Glutamatergic neuron (in vitro differentiated cells): Measurements from ENCODE around the gene ISM1. TPM values are rescaled to one million over a fixed set of nuclear protein-coding genes. Genes with fewer than 3 reads are reported as not detected.
A peak's percentile ranks its signal among the peaks of the same experiment; 100 is the strongest.

ENCODE experiments used
- DNase-seq: peaks from one replicate; pipeline ENCODE4 v3.0.0; 2022
- H3K27ac Mint-ChIP-seq: one replicate; pipeline ENCODE4 v1.8.0; 2020; ENCODE audit warnings: mild to moderate bottlenecking, mixed read lengths, inconsistent platforms; ENCODE audit not compliant: unreplicated experiment
- H3K27me3 Mint-ChIP-seq: one replicate; pipeline ENCODE4 v1.8.0; 2020; ENCODE audit warnings: mild to moderate bottlenecking, moderate library complexity, mixed read lengths, inconsistent platforms; ENCODE audit not compliant: unreplicated experiment
- H3K36me3 Mint-ChIP-seq: one replicate; pipeline ENCODE4 v1.8.0; 2020; ENCODE audit warnings: mild to moderate bottlenecking, mixed read lengths, inconsistent platforms; ENCODE audit not compliant: unreplicated experiment
- H3K4me1 Mint-ChIP-seq: one replicate; pipeline ENCODE4 v1.8.0; 2020; ENCODE audit warnings: mild to moderate bottlenecking, low read depth, mixed read lengths, inconsistent platforms; ENCODE audit not compliant: unreplicated experiment
- H3K4me3 Mint-ChIP-seq: one replicate; pipeline ENCODE4 v1.8.0; 2020; ENCODE audit warnings: mild to moderate bottlenecking, mixed read lengths, inconsistent platforms; ENCODE audit not compliant: unreplicated experiment
- H3K9me3 Mint-ChIP-seq: one replicate; pipeline ENCODE4 v1.8.0; 2020; ENCODE audit warnings: mild to moderate bottlenecking, moderate library complexity, mixed read lengths, inconsistent platforms; ENCODE audit not compliant: unreplicated experiment
- total RNA-seq: library from RNA; stranded (reverse); fragmentation: NEBNext Ultra II Directional; extraction: Animal tissue kit (Norgen Biotek cat#: 25700); gene quantifications from one replicate; pipeline ENCODE4 v1.2.1, GENCODE V29; 2021; ENCODE audit not compliant: unreplicated experiment
- TF ChIP-seq, protein P1 (sequence below): fragments of 200-600 bp; sonication (generic); IDR thresholded peaks from one replicate; pipeline ENCODE4 v1.5.0; 2021; ENCODE audit not compliant: partially characterized antibody, unreplicated experiment

ISM1 gene
- total RNA-seq, 1 donor from 2014 or later: 0.32 TPM

DNA sequence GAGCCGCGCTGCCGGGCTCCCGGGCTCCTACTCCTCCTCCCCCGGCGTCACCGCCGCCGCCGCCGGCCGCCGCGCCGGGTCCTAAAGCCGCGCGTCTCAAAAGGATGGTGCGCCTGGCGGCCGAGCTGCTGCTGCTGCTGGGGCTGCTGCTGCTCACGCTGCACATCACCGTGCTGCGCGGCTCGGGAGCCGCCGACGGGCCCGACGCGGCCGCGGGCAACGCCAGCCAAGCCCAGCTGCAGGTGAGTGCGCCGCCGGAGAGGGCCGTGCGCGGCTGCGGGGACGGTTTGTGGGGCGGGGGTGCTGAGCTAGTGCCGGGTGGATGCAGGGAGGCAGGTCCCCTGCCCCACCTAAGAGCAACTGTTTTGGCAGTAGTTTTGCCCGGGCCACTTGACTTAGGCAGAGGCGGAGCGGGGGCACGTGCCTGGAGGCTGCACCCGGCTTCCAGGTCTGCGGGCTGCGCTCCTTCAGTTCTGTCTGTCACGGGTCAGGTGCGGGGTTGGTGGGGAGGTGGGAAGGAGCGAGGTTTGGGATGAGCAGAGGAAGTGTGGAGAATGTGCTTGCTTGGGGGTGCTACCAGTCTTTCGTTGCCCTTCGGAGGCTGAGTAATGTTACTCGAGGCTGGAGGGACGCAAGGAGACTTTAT is 722 bp downstream of the ISM1 start:
- no peaks in the 10 kb centered on the region for H3K36me3 Mint-ChIP-seq
- H3K9me3 Mint-ChIP-seq: peaks cover 5% of the 10 kb centered on the region
- DNase-seq: peak; percentile 82
- H3K27ac Mint-ChIP-seq: no peak overlapping the region
- H3K4me3 Mint-ChIP-seq: peak overlapping the region; percentile 86
- peaks cover 2% of the 10 kb centered on the region for H3K4me1 Mint-ChIP-seq
- H3K27me3 Mint-ChIP-seq: peaks cover 15% of the 10 kb centered on the region
- TF ChIP-seq, protein P1, sequence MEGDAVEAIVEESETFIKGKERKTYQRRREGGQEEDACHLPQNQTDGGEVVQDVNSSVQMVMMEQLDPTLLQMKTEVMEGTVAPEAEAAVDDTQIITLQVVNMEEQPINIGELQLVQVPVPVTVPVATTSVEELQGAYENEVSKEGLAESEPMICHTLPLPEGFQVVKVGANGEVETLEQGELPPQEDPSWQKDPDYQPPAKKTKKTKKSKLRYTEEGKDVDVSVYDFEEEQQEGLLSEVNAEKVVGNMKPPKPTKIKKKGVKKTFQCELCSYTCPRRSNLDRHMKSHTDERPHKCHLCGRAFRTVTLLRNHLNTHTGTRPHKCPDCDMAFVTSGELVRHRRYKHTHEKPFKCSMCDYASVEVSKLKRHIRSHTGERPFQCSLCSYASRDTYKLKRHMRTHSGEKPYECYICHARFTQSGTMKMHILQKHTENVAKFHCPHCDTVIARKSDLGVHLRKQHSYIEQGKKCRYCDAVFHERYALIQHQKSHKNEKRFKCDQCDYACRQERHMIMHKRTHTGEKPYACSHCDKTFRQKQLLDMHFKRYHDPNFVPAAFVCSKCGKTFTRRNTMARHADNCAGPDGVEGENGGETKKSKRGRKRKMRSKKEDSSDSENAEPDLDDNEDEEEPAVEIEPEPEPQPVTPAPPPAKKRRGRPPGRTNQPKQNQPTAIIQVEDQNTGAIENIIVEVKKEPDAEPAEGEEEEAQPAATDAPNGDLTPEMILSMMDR: no peak

DNA sequence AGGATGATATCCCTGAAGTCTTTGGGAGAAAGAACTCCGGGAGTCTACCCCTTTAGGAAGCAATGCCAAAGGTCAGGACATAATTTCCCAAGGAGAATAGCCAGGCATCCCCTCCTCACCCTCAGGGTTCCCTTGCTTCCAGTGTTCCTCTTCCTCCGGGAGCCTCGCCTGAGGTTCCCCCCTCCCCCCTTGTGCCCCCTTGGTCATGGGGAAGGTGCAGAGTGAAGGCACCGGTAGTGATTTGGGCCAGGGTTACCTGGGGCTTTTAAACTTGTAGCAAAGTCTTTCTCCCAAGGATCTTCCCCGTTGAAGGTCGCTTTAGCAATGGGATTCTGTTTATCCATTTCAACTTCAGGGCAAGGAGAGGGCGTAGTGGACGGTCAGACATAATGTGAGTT is 1.2 kb downstream of the ISM1 start:
- H3K9me3 Mint-ChIP-seq: peaks cover 5% of the 10 kb centered on the region
- no peaks in the 10 kb centered on the region for H3K36me3 Mint-ChIP-seq
- H3K4me3 Mint-ChIP-seq: peak overlapping the region; percentile 86
- no peak for DNase-seq
- TF ChIP-seq, protein P1: no peak
- H3K27me3 Mint-ChIP-seq: peaks cover 15% of the 10 kb centered on the region
- peaks cover 2% of the 10 kb centered on the region for H3K4me1 Mint-ChIP-seq
- no peak overlapping the region for H3K27ac Mint-ChIP-seq

DNA sequence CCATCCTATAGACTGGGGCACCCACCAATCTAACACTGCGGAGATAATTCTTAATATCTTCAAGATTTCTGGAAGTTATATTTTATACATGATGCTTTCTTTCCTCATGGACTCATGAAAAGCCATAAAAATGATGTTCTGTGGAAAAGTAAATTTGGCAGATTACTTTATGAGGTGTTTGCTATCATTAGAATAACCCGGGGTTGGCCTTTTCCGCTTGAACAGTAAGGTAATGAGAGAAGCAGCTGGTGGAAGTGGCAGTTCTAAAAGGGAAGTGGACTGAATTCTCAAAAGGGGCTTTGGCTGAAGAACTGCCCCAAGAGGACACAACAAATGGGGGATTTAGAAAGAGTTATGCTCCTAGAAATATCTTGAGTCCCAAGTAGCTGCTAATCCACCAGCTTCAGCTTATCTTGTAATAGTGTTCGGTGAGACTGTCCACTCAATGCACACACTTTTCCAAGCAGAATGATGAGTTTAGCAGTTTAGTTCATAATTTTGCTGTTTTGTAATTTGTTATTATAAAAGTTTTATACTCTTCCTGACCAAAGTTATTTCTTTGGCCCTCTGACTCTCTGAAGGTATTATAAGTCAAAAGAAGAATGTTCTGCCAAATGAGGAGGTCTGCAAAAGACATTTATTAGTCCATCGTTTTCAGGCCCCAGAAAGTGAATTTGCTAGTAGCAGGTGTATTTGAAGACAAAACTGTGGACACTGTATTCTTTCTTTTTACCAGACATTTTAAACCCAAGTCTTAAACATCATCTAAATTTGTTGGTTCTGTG is 2.9 kb downstream of the ISM1 start:
- no peak overlapping the region for H3K4me3 Mint-ChIP-seq
- peaks cover 5% of the 10 kb centered on the region for H3K9me3 Mint-ChIP-seq
- TF ChIP-seq, protein P1: no peak
- peaks cover 11% of the 10 kb centered on the region for H3K27me3 Mint-ChIP-seq
- no peak for DNase-seq
- H3K27ac Mint-ChIP-seq: no peak overlapping the region
- H3K36me3 Mint-ChIP-seq: no peaks in the 10 kb centered on the region
- peaks cover 2% of the 10 kb centered on the region for H3K4me1 Mint-ChIP-seq

DNA sequence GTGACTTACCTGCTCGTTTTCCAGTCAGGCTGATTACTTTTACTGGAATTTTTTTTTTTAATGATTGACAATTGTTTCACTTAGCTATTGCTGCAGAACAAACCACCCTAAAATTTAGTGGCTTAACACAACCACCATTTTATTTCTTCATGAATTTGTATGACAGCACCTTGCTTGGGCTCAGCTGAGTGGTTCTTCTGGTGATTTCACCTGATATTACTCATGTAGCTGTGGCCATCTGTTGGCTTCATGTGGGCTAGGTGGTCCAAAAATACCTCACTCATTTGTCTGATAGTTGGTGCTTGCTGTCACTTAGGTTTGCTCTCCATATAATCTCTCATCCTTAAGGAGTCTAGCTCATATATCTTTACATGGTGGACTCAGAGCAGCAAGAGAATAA is 5.3 kb downstream of the ISM1 start:
- TF ChIP-seq, protein P1: no peak
- no peak overlapping the region for H3K4me3 Mint-ChIP-seq
- no peaks in the 10 kb centered on the region for H3K36me3 Mint-ChIP-seq
- H3K27ac Mint-ChIP-seq: no peak overlapping the region
- H3K27me3 Mint-ChIP-seq: peaks cover 12% of the 10 kb centered on the region
- DNase-seq: no peak
- peaks cover 5% of the 10 kb centered on the region for H3K4me1 Mint-ChIP-seq
- H3K9me3 Mint-ChIP-seq: peaks cover 5% of the 10 kb centered on the region

DNA sequence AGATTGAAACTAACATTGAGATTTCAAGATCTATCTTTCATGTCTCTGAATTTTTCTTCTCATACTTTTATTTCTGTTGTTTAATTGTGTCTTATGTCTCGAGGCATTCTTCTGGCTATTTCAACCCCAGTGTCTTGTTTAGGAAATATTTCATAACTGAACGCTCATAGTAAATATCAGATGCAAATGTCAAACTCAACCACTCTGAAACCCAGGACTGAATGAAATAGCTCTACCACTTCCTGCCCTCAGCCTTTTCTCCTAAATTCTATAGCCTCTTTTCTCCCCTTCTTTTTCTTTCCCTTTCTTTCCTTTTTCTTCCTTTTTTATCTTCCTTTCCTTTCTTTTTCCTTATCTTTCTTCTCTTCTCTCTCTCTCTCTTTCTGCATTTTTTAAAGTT is 7.7 kb downstream of the ISM1 start:
- no peak for DNase-seq
- Mint-ChIP-seq H3K27ac (no peak overlapping the region), H3K4me1 (peaks cover 5% of the 10 kb centered on the region), H3K4me3 (no peak overlapping the region), H3K27me3 (peaks cover 5% of the 10 kb centered on the region), H3K9me3 (peaks cover 3% of the 10 kb centered on the region), H3K36me3 (no peaks in the 10 kb centered on the region)
- TF ChIP-seq, protein P1: no peak
